ENCODE results near the gene NAA30. TPM values are rescaled to one million over a fixed set of nuclear protein-coding genes. Genes with fewer than 3 reads are reported as not detected.

Gene NAA30
- total and polyA plus RNA-seq, 2 of the 8 experiments (the other 6 are each of a cell fraction or from before 2014, with no cell fraction given) = 4.2 to 21.9 TPM

DNA sequence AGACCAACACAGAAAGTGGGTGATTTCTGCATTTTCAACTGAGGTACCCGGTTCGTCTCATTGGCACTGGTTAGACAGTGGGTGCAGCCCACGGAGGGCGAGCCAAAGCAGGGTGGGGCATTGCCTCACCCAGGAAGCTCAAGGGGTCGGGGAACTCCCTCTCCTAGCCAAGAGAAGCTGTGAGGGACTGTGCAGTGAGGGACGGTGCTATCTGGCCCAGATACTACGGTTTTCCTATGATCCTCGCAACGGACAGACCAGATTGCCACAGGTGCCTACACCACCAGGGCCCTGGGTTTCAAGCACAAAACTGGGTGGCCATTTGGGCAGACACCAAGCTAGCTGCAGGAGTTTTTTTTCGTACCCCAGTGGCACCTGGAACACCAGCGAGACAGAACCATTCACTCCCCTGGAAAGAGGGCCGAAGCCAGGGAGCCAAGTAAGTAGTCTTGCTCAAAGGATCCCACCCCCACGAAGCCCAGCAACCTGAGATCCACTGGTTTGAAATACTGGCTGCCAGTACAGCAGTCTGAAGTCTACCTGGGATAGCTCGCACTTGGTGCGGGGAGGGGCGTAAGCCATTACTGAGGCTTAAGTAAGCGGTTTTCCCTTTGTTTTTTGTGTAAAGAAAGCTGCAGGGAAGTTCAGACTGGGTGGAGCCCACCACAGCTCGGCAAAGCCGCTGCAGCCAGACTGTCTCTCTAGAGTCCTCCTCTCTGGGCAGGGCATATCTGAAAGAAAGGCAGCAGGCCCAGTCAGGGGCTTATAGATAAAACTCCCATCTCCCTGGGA lies 25.5 kb upstream of the NAA30 start:
- Histone ChIP-seq H3K14ac (ENCODE audit: insufficient read length) (no peak overlapping the region), H3K79me1 (ENCODE audit: low read depth, low read length) (no peaks in the 10 kb centered on the region), H3K27ac (ENCODE audit: low read depth, low read length) (no peak overlapping the region), H3K23ac (ENCODE audit: insufficient read length) (no peak overlapping the region), H3K9ac (replicated peaks in 1 of 4; ENCODE audit: extremely low read depth in 1 of 4, low read depth in 3 of 4, low read length in 3 of 4) (no peak overlapping the region), H3K27me3 (replicated peaks in 1 of 4; ENCODE audit: control insufficient read depth in 3 of 4, extremely low read depth in 1 of 4, insufficient read depth in 3 of 4, low read length in 3 of 4) (no peaks in the 10 kb centered on the region), H4K5ac (ENCODE audit: insufficient read length, low read depth, low read length) (peak overlapping the region; percentile 15), H2AFZ (ENCODE audit: low read length) (peak overlapping the region; percentile 95), H2BK12ac (ENCODE audit: low read depth, low read length) (no peak overlapping the region), H4K91ac (replicated peaks; ENCODE audit: insufficient read length, low read length) (no peak overlapping the region), H3K4me3 (ENCODE audit: extremely low read depth in 1 of 4, insufficient read depth in 2 of 4, low read depth in 3 of 4, low read length in 4 of 4) (peak overlapping the region in 1 of 4 experiments; percentile 14; a peak in 1 of 8 replicates), H3K4ac (replicated peaks; ENCODE audit: insufficient read length, low read depth, low read length) (no peak overlapping the region), H2BK20ac (ENCODE audit: low read length) (no peak overlapping the region), H2AK5ac (ENCODE audit: low read depth, low read length) (no peak overlapping the region), H4K20me1 (replicated peaks in 1 of 2; ENCODE audit: control insufficient read depth in 1 of 2, insufficient read depth in 2 of 2, low read length in 2 of 2) (no peaks in the 10 kb centered on the region), H3K56ac (replicated peaks; ENCODE audit: insufficient read length, low read depth, low read length) (no peak overlapping the region), H3K36me3 (ENCODE audit: control insufficient read depth in 2 of 4, insufficient read depth in 4 of 4, low read length in 3 of 4) (no peaks in the 10 kb centered on the region), H3K9me3 (ENCODE audit: insufficient read depth in 2 of 2, low read depth in 1 of 2, low read length in 1 of 2) (no peaks in the 10 kb centered on the region), H3K18ac (ENCODE audit: extremely low read depth, low read length) (peak overlapping the region; percentile 78), H3K4me1 (replicated peaks in 1 of 4; ENCODE audit: control insufficient read depth in 3 of 4, insufficient read depth in 4 of 4, low read length in 3 of 4) (peaks cover 0 to 5% (median 3%) of the 10 kb centered on the region in 4 experiments; a peak in 3 of 7 replicates), H2BK15ac (ENCODE audit: low read length) (peak overlapping the region; percentile 29; the same call in 1 of the 2 replicates), H3K23me2 (ENCODE audit: low read depth, low read length) (no peaks in the 10 kb centered on the region), H3K4me2 (ENCODE audit: insufficient read depth in 1 of 2, low read depth in 2 of 2, low read length in 2 of 2) (peak overlapping the region; percentile 19 to 21; a peak in 3 of 4 replicates), H3K79me2 (ENCODE audit: control insufficient read depth in 1 of 2, insufficient read depth in 2 of 2, low read length in 2 of 2) (no peaks in the 10 kb centered on the region), H4K8ac (ENCODE audit: extremely low read depth, insufficient read depth, low read length) (no peak overlapping the region), H2BK120ac (replicated peaks; ENCODE audit: low read depth, low read length) (no peak overlapping the region), H2BK5ac (ENCODE audit: low read depth, low read length) (no peak overlapping the region)
- FAIRE-seq = peak; percentile 32
- 68% methylated on average over 19 of the region's 19 CpGs; no CpG with 5 or more reads in 1 of the 2 experiments for WGBS, 2 experiments (ENCODE audit: extremely low coverage in 1 of 2, insufficient coverage in 1 of 2, insufficient read length in 1 of 2, insufficient replicate concordance in 2 of 2, low coverage in 1 of 2, low lambda C conversion rate in 2 of 2, missing lambda C conversion rate in 1 of 2)
- no peak for DNase-seq (ENCODE audit: low read depth in 1 of 2, low spot score in 2 of 2)
- ChIA-PET POLR2A (ENCODE audit: partially characterized antibody) (interaction anchor here (0.8 to 2.4 kb wide), 2 partner anchors 9 to 25 kb away, joined by 3 to 8 read pairs; partner anchors contain the start of gene NAA30), CTCF (ENCODE audit: partially characterized antibody) (interaction anchor here (0.7 to 1.8 kb wide), 2 partner anchors 9 to 16 kb away, joined by 4 to 5 read pairs; no protein-coding TSS in a partner anchor)
- TF ChIP-seq SIN3A (conservative IDR thresholded peaks at IDR 0.05 in 1 of 2, IDR thresholded peaks at IDR 0.05 in 1 of 2; ENCODE audit: low read depth in 1 of 2, low read length in 2 of 2) (no peak), GABPA (IDR thresholded peaks at IDR 0.05; ENCODE audit: borderline replicate concordance, insufficient read depth, low read length) (no peak), POLR2AphosphoS5 (IDR thresholded peaks at IDR 0.05; ENCODE audit: low read depth, low read length) (no peak), YY1 (IDR thresholded peaks at IDR 0.05; ENCODE audit: low read depth, low read length) (no peak), TBP (IDR thresholded peaks at IDR 0.05; ENCODE audit: low read depth, low read length) (no peak)
- TF ChIP-seq, protein P1, sequence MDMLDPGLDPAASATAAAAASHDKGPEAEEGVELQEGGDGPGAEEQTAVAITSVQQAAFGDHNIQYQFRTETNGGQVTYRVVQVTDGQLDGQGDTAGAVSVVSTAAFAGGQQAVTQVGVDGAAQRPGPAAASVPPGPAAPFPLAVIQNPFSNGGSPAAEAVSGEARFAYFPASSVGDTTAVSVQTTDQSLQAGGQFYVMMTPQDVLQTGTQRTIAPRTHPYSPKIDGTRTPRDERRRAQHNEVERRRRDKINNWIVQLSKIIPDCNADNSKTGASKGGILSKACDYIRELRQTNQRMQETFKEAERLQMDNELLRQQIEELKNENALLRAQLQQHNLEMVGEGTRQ (IDR thresholded peaks at IDR 0.05; ENCODE audit: low read length) = no peak

Data from H1 (cell line).